ENCODE measurements around the gene ZNF23.
A peak's percentile ranks its signal among the peaks of the same experiment; 100 is the strongest.

ZNF23 gene

GRCh38 chr16:71461686-71462648 lies at the start of gene ZNF23:
ZNF23 (minus strand) TSS chr16:71462247; CDS start chr16:71456796, 5,451 bp downstream.
- DNase-seq, result peak; percentile 83 to 88

- no peak for DNase-seq
Observed at GRCh38 chr16:71507061-71507460, 45.0 kb upstream of the ZNF23 start.

- no peak for DNase-seq
Observed at GRCh38 chr16:71504901-71505300, 42.9 kb upstream of the ZNF23 start.

GRCh38 chr16:71504051-71504450 lies 42.0 kb upstream of the ZNF23 start:
- DNase-seq, result peak; percentile 30 to 38

- DNase-seq, result no peak
Observed at GRCh38 chr16:71501547-71501946, 39.5 kb upstream of the ZNF23 start.

- no peak for DNase-seq
Observed at GRCh38 chr16:71500964-71501363, 38.9 kb upstream of the ZNF23 start.

- DNase-seq, result peak; percentile 28 to 48
Observed at GRCh38 chr16:71499775-71500364, 37.8 kb upstream of the ZNF23 start.

- no peak for DNase-seq
Observed at GRCh38 chr16:71498031-71498430, 36.0 kb upstream of the ZNF23 start.

- DNase-seq, result no peak
Observed at GRCh38 chr16:71493213-71493612, 31.2 kb upstream of the ZNF23 start.

GRCh38 chr16:71492786-71493185 lies 30.7 kb upstream of the ZNF23 start:
- no peak for DNase-seq

- no peak for DNase-seq
Observed at GRCh38 chr16:71491054-71491453, 29.0 kb upstream of the ZNF23 start.

GRCh38 chr16:71490361-71490760 lies 28.3 kb upstream of the ZNF23 start:
- no peak for DNase-seq

- DNase-seq, result no peak
Observed at GRCh38 chr16:71489122-71489521, 27.1 kb upstream of the ZNF23 start, which contains the start of gene ZNF19. ZNF19 (minus strand) TSS chr16:71489324; CDS start chr16:71482114, 7,210 bp downstream.

GRCh38 chr16:71484006-71484893 lies 22.2 kb upstream of the ZNF23 start:
- DNase-seq, result peak; percentile 83 to 85

- no peak for DNase-seq
Observed at GRCh38 chr16:71482569-71482968, 20.5 kb upstream of the ZNF23 start.

- DNase-seq, result no peak
Observed at GRCh38 chr16:71480956-71481355, 18.9 kb upstream of the ZNF23 start.

GRCh38 chr16:71479420-71479819 lies 17.4 kb upstream of the ZNF23 start:
- no peak for DNase-seq

- DNase-seq, result no peak
Observed at GRCh38 chr16:71476457-71477124, 14.5 kb upstream of the ZNF23 start.

GRCh38 chr16:71474864-71475263 lies 12.8 kb upstream of the ZNF23 start:
- no peak for DNase-seq

GRCh38 chr16:71473891-71474290 lies 11.8 kb upstream of the ZNF23 start:
- DNase-seq, result no peak

- DNase-seq, result no peak
Observed at GRCh38 chr16:71472931-71473330, 10.9 kb upstream of the ZNF23 start.

GRCh38 chr16:71472051-71472450 lies 10.0 kb upstream of the ZNF23 start:
- DNase-seq, result no peak

Data from activated T-cell treated with anti-CD3 and anti-CD28 coated beads, Interleukin-2, amount 50 U/mL, for 48 hours (primary cell).